ENCODE measurements around the gene PCDHGA7.
"Not testable (repeated sequence)": the region's sequence is repeated elsewhere in the genome, so short reads cannot be mapped to it uniquely, and the experiment has no call there.

Gene PCDHGA7

GRCh38 chr5:141398608-141399007, 16.1 kb downstream of the PCDHGA7 start:
- DNase-seq (ENCODE audit: low spot score): no peak

GRCh38 chr5:141399555-141400258, 17.2 kb downstream of the PCDHGA7 start:
- no peak for DNase-seq (ENCODE audit: low spot score)

GRCh38 chr5:141402553-141403243, 20.2 kb downstream of the PCDHGA7 start, which contains the start of gene PCDHGA9:
Gene PCDHGA9, plus strand, starts transcription at chr5:141402778. Its CDS starts 175 bp downstream, at chr5:141402953.
- peak; percentile 58 for DNase-seq (ENCODE audit: low spot score)

GRCh38 chr5:141403387-141403786, 20.8 kb downstream of the PCDHGA7 start:
- DNase-seq (ENCODE audit: low spot score): no peak

- DNase-seq (ENCODE audit: low spot score): peak; percentile 77
These were observed 25.4 kb downstream of the PCDHGA7 start, which contains the start of gene PCDHGB6 for GRCh38 chr5:141407790-141408505. Gene PCDHGB6, plus strand, starts transcription at chr5:141408021. Its CDS starts 182 bp downstream, at chr5:141408203.

GRCh38 chr5:141409598-141410306, 27.2 kb downstream of the PCDHGA7 start:
- no peak for DNase-seq (ENCODE audit: low spot score)

GRCh38 chr5:141411575-141411974, 29.0 kb downstream of the PCDHGA7 start:
- no peak for DNase-seq (ENCODE audit: low spot score)

GRCh38 chr5:141412854-141413539, 30.5 kb downstream of the PCDHGA7 start, which contains the start of gene PCDHGA10:
Gene PCDHGA10, plus strand, starts transcription at chr5:141412987. Its CDS starts 189 bp downstream, at chr5:141413176.
- peak; percentile 67 for DNase-seq (ENCODE audit: low spot score)

- no peak for DNase-seq (ENCODE audit: low spot score)
These were observed 31.1 kb downstream of the PCDHGA7 start for GRCh38 chr5:141413540-141414069.

GRCh38 chr5:141414548-141415274, 32.2 kb downstream of the PCDHGA7 start:
- DNase-seq (ENCODE audit: low spot score): not testable (repeated sequence)

- DNase-seq (ENCODE audit: low spot score): not testable (repeated sequence)
These were observed 32.7 kb downstream of the PCDHGA7 start for GRCh38 chr5:141415275-141415618.

GRCh38 chr5:141417494-141418172, 35.1 kb downstream of the PCDHGA7 start, which contains the start of gene PCDHGB7:
Gene PCDHGB7, plus strand, starts transcription at chr5:141417677. Its CDS starts 183 bp downstream, at chr5:141417860.
- peak; percentile 67 for DNase-seq (ENCODE audit: low spot score)

- DNase-seq (ENCODE audit: low spot score): no peak
These were observed 36.7 kb downstream of the PCDHGA7 start for GRCh38 chr5:141419074-141419880.

- DNase-seq (ENCODE audit: low spot score): peak; percentile 48
These were observed 38.4 kb downstream of the PCDHGA7 start, which contains the start of gene PCDHGA11 for GRCh38 chr5:141420855-141421488. Gene PCDHGA11, plus strand, starts transcription at chr5:141421051. Its CDS starts 177 bp downstream, at chr5:141421228.

GRCh38 chr5:141421489-141421855, 38.9 kb downstream of the PCDHGA7 start:
- no peak for DNase-seq (ENCODE audit: low spot score)

- DNase-seq (ENCODE audit: low spot score): no peak
These were observed 40.3 kb downstream of the PCDHGA7 start for GRCh38 chr5:141422742-141423291.

- no peak for DNase-seq (ENCODE audit: low spot score)
These were observed 45.4 kb downstream of the PCDHGA7 start for GRCh38 chr5:141427783-141428426.
